ENCODE measurements around the gene IFT122.
A peak's percentile ranks its signal among the peaks of the same experiment; 100 is the strongest.

Gene IFT122

GRCh38 chr3:129548104-129548965 lies 108.3 kb downstream of the IFT122 start:
- DNase-seq: no peak

- DNase-seq: peak; percentile 69
These were observed 109.2 kb downstream of the IFT122 start for GRCh38 chr3:129549006-129549800.

- no peak for DNase-seq
These were observed 109.8 kb downstream of the IFT122 start for GRCh38 chr3:129549805-129550204.

- no peak for DNase-seq
These were observed 112.4 kb downstream of the IFT122 start for GRCh38 chr3:129552287-129553050.

DNA sequence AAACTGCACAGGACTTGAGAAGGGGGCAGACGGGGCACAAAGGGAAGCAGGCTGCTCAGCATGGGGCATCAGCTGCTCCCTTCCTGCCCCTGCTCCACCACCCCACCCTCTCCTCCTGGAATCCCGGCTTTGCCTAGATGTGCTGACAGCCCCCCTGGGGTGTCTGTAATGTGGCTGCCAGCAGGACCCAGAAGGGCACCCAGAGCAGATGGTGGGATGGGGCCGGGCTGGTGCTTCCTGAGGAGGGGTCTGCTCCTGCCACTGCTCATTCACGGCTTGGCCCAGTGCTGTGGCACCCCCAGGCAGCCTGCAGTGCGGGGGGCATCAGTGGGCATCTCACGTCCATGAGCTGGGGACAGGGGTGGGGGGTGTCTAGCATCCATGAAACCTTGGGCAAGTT lies 113.1 kb downstream of the IFT122 start:
- no peak for DNase-seq

DNA sequence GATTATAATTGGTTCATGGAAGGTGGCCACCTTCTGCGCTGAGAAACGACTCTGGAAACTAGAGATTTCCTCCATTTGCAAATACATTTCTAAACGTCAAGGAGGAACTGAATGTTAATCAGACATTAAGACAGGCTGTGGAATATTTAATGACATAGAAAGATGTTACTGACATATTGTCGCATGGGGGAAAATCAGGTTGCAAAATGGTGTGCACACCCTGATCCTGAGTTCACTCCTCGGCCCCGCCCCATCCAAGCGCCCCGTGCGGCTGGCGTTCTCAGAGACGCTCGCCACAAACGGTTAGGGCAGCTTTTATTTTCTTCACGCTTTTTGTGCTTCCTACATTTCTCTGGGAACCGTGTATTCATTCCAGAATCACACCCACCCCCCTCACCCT lies 113.7 kb downstream of the IFT122 start:
- DNase-seq: peak; percentile 82

- DNase-seq: no peak
These were observed 114.5 kb downstream of the IFT122 start for GRCh38 chr3:129554356-129555152.

DNA sequence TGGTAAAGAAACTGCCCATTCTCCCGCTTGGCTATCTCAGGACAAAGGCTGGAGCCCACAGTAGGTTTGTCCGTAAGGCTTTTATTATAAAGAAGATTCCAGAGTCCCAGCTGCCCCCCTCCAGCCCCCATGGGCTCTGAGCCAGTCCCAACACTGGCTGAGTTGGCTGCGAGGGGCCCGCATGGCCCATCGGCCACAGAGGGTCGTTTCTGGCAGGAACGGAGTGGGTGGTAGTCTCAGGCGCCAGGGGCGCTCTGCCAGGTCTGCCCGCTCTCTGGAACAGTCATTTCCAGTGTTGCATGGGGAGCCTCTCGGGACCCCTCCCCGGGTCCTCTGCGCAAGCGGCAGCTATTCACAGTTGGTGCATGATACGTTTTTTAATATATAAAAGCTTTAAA lies 115.1 kb downstream of the IFT122 start:
- DNase-seq: no peak

- peak; percentile 13 for DNase-seq
These were observed 115.8 kb downstream of the IFT122 start for GRCh38 chr3:129555616-129556357.

- no peak for DNase-seq
These were observed 116.3 kb downstream of the IFT122 start for GRCh38 chr3:129556358-129556695.

DNA sequence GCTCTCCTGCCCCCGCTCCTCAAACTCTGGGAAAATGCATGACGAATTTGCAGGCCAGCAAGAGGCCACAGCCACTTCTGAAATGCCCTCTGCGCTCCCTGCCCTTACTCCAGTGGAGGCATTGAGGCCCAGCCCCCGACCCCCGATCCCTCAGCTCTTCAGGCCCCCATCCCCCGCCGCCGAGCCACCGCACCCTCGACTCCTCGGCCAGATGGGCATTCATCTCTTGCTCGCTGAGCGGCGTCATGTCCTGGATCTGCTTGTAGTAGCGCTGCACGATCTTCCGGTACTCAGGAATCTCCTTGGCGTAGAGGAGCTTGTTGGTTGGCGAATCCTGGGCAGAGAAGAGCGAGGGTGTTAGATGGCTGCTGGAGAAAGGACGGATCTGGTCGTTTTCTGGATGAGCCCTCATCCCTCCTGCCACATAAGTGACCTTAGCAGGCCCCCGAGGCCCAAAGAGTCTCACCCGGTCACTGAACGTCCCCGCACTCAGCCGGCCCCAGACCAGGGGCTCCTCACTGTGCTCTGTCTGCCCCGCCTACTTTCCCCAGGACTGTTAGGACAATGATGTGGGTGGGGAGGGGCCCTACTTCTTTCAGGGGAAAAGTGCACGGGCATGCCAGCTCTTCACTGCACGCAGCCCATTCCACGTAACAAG lies 117.0 kb downstream of the IFT122 start:
- DNase-seq: no peak

- no peak for DNase-seq
These were observed 117.5 kb downstream of the IFT122 start for GRCh38 chr3:129557548-129557894.

DNA sequence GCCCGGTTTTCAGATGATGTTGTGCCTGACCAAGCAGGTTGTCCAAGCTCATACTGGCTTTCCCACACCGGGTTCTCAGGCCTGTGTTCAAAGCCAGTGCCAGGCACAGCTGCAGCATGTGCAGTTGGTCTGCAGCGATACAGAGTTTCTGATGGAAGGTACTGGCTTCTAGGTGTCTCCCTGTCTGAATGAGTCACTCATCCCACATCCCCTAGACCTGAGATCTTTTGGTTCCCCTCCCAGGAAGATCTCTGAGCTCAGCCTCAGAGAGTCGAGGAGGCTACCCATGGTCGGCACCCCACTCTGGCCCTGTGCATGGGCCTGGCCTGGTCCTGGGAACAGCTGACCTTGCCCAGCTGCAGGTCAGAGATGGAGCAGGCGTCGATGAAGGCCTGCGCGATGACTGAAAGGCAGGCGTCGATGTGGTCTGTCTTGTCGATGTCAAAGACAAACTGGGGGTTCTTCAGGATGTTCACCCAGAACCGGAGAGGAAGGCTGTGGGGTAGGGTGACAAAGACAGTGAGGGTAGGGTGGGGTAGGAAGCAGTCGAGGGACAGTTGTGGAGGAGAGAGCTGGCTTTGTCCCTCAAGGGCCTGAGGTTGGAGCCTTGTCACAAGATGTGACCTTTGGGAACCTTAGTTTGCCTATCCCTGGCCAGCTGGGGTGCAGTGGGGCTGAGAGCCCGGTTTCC lies 118.2 kb downstream of the IFT122 start:
- no peak for DNase-seq

DNA sequence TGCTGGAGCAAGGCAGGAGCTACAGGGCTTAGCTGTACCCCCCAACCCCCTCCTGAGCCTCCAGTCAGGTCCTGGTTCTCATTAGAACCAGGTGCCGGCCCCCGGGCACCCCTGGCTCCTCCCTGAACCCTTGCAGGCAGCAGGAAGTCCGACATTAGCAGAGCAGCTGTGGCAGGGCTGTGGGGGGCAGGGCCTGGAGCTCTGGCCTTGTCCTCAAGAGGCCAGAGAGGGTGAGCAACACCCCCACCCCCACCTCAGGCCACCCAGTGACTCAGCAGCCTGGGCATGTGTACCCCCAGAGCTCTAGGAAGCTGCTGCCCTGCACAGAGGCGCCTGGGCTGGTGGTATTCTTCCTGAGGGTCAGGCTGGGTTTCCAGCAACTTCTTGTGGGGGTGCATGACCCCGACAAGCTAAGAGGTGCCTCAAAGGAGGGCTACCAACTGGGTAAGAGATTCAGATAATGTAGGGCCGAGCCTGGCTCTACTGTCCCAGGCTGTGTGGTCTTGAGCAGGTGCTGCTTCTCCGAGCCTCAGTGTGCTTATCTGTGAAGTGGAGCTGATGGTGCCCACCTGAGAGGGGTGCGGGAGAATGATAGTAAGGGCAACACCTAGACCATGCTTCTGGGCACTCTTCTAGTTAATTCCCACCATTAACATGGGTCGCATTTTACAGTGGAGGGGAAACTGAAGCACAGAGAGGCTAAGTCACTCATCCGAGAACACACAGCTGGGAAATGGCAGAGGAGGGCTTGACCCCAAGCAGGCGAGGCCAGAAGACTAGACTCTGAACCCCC lies 118.9 kb downstream of the IFT122 start:
- DNase-seq: no peak

- no peak for DNase-seq
These were observed 119.6 kb downstream of the IFT122 start for GRCh38 chr3:129559565-129560079.

GRCh38 chr3:129560269-129560787 lies 120.3 kb downstream of the IFT122 start:
- no peak for DNase-seq

- DNase-seq: no peak
These were observed 121.0 kb downstream of the IFT122 start for GRCh38 chr3:129560911-129561594.

- DNase-seq: no peak
These were observed 121.7 kb downstream of the IFT122 start for GRCh38 chr3:129561619-129562248.
